ENCODE data around the gene PPM1M. TPM values are rescaled to one million over a fixed set of nuclear protein-coding genes. Genes with fewer than 3 reads are reported as not detected.
A peak's percentile ranks its signal among the peaks of the same experiment; 100 is the strongest.

PPM1M gene
- total RNA-seq, 1 donor from 2014 or later, result 16.9 TPM

DNA sequence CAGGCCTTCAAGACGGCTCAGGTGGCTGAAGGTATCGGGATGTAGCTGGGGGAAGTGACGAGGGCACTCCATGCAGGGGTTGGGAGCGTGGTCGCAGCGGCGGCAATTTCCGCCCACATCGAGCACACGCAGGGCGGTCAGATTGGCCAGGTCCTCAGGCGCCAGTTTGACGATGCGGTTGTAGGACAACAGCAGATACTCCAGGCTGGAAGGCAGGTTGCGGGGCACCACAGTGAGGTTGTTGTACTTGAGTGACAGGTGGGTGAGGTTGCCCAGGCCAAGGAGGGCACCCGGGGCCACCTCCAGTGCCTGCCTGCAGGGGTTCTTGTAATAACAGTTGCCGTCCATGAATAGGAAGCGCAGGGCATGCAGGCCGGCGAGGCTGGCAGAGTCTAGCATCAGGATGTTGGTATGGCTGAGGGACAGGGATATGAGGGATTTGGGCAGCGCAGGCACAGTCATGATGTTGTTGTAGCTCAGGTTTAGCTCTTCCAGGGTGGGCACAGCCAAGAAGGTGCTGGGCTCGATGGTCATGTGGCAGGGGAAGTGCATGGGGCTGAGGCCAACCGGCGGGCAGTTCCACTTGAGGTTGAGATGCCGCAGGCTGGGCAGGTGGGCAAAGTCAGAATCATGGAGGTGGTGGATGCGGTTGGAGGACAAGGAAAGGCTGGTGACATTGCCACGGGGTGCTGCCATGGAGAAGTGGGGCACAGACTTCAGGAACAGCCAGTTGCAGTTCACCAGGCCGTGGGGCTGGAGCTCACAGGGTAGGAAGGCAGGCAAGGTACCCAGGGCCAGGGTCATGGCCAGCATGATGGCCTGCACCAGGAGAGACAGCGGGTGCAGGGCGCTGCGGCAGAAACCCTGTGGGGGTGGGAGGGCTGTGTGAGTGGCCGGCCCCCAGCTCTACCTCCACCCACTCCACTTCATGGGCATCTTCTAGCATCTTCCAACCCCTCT, 21.8 kb upstream of the PPM1M start:
- Mint-ChIP-seq H3K27me3 (ENCODE audit: unreplicated experiment) (no peaks in the 10 kb centered on the region), H3K36me3 (ENCODE audit: unreplicated experiment) (peaks cover 5% of the 10 kb centered on the region), H3K27ac (ENCODE audit: unreplicated experiment) (no peak overlapping the region), H3K4me1 (ENCODE audit: unreplicated experiment) (peaks cover 1% of the 10 kb centered on the region), H3K9me3 (ENCODE audit: unreplicated experiment) (no peaks in the 10 kb centered on the region), H3K4me3 (ENCODE audit: unreplicated experiment) (no peak overlapping the region)
- DNase-seq (ENCODE audit: extremely low spot score, unreplicated experiment), result no peak
- TF ChIP-seq, protein P1, sequence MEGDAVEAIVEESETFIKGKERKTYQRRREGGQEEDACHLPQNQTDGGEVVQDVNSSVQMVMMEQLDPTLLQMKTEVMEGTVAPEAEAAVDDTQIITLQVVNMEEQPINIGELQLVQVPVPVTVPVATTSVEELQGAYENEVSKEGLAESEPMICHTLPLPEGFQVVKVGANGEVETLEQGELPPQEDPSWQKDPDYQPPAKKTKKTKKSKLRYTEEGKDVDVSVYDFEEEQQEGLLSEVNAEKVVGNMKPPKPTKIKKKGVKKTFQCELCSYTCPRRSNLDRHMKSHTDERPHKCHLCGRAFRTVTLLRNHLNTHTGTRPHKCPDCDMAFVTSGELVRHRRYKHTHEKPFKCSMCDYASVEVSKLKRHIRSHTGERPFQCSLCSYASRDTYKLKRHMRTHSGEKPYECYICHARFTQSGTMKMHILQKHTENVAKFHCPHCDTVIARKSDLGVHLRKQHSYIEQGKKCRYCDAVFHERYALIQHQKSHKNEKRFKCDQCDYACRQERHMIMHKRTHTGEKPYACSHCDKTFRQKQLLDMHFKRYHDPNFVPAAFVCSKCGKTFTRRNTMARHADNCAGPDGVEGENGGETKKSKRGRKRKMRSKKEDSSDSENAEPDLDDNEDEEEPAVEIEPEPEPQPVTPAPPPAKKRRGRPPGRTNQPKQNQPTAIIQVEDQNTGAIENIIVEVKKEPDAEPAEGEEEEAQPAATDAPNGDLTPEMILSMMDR (IDR thresholded peaks at IDR 0.05), result no peak

DNA sequence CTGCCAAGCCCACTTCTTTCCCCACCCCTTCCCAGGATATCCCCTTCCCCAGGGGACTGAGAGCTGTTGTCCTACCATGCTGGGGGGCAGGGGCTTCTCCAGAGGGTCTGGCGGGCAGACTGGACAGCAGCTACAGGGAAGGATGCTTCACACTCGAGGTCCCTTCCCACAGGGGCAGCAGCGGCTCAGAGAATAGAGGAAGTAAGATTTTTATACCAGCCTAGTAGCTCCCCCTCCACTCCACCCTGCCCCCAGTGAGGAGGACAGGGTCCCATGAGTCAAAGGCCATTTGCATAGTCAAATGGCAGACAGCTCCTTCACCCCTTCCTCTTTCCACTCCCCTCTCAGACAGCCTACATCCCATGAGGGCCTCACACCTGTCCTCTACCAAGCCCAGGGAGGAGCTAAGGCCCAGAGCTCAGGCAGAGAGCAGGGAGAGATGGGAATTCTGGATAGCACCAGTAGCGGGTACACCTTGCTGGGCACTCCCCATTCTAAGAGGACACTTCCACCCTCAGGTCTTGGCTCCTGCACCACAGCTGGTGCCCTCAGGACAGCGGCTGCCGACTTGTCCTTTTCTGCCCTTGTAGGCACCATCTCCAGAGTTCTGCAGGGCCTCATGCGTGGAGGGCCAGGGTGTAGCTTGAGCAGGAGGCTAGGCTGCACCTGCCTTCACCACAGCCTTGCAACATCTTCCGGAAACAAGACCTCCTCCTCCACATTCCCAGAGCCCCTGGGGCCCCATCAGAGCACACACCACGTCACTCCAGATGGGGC, 19.9 kb upstream of the PPM1M start, which contains the start of gene TLR9:
TLR9 (minus strand) TSS at position 194 of the 777 bp plus-strand sequence; CDS start at position 78, 116 bp downstream.
- Mint-ChIP-seq H3K9me3 (ENCODE audit: unreplicated experiment) (no peaks in the 10 kb centered on the region), H3K4me1 (ENCODE audit: unreplicated experiment) (no peaks in the 10 kb centered on the region), H3K36me3 (ENCODE audit: unreplicated experiment) (peaks cover 17% of the 10 kb centered on the region), H3K4me3 (ENCODE audit: unreplicated experiment) (no peak within 1 kb of the TSS), H3K27me3 (ENCODE audit: unreplicated experiment) (no peaks in the 10 kb centered on the region), H3K27ac (ENCODE audit: unreplicated experiment) (no peak within 1 kb of the TSS)
- peak; percentile 80 for DNase-seq (ENCODE audit: extremely low spot score, unreplicated experiment)
- TF ChIP-seq, protein P1 (IDR thresholded peaks at IDR 0.05), result no peak

DNA sequence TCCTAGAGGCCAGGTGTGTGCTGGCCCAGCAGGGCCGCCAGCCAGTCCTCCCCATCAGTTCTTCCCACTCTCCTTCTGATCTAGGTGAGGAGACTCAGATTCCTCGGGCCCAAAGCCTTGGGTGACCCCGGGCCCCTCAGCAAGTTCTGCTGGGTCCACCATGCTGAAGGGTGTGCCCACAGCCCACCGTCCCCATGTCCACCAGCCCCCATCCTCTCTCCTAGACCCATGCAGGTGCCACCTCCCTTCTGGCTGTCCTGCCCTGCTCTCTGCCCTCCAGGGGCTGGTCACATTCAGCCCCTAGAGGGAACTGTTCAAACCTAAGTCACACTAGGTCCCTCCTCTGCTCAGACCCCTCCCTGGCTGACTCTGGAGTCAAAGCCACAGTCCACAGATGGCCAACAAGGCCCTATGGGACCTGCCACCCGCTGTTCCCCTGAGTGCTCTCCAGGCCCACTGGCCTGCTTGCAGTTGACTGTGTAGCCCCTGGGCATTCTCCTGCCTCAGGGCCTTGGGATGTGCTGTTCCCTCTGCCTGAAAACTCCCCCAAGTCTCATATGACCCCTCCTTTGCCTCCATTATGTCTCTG, 19.2 kb upstream of the PPM1M start:
- Mint-ChIP-seq H3K36me3 (ENCODE audit: unreplicated experiment) (peaks cover 22% of the 10 kb centered on the region), H3K4me3 (ENCODE audit: unreplicated experiment) (no peak overlapping the region), H3K9me3 (ENCODE audit: unreplicated experiment) (no peaks in the 10 kb centered on the region), H3K4me1 (ENCODE audit: unreplicated experiment) (no peaks in the 10 kb centered on the region), H3K27me3 (ENCODE audit: unreplicated experiment) (no peaks in the 10 kb centered on the region), H3K27ac (ENCODE audit: unreplicated experiment) (no peak overlapping the region)
- TF ChIP-seq, protein P1 (IDR thresholded peaks at IDR 0.05), result no peak
- DNase-seq (ENCODE audit: extremely low spot score, unreplicated experiment), result no peak

DNA sequence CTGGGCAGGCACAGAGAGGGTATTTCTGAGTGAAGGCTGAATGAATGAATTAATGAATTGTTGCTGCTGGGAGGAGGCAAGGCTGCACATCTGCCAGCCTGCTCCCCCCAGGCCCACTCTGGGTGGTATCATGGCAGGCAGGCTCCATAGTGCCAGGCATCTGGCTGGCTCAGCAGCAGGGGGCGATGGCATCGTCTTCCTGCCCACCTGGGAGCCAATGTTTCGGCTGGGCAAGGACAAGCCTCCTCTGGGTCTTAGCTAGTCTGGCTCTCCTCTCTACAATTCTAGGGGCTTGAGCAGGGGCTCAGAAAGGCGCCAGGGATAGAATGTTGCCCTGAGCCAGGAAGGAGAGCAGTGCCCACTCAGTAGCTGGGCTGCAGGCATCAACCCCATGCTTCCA, 18.4 kb upstream of the PPM1M start:
- no peak overlapping the region for H3K4me3 Mint-ChIP-seq (ENCODE audit: unreplicated experiment)
- no peaks in the 10 kb centered on the region for H3K27me3 Mint-ChIP-seq (ENCODE audit: unreplicated experiment)
- TF ChIP-seq, protein P1 (IDR thresholded peaks at IDR 0.05), result no peak
- DNase-seq (ENCODE audit: extremely low spot score, unreplicated experiment), result no peak
- no peaks in the 10 kb centered on the region for H3K9me3 Mint-ChIP-seq (ENCODE audit: unreplicated experiment)
- H3K27ac Mint-ChIP-seq (ENCODE audit: unreplicated experiment), result no peak overlapping the region
- no peaks in the 10 kb centered on the region for H3K4me1 Mint-ChIP-seq (ENCODE audit: unreplicated experiment)
- peaks cover 28% of the 10 kb centered on the region for H3K36me3 Mint-ChIP-seq (ENCODE audit: unreplicated experiment)
